ENCODE results near the gene LLGL2.

LLGL2 gene

DNA sequence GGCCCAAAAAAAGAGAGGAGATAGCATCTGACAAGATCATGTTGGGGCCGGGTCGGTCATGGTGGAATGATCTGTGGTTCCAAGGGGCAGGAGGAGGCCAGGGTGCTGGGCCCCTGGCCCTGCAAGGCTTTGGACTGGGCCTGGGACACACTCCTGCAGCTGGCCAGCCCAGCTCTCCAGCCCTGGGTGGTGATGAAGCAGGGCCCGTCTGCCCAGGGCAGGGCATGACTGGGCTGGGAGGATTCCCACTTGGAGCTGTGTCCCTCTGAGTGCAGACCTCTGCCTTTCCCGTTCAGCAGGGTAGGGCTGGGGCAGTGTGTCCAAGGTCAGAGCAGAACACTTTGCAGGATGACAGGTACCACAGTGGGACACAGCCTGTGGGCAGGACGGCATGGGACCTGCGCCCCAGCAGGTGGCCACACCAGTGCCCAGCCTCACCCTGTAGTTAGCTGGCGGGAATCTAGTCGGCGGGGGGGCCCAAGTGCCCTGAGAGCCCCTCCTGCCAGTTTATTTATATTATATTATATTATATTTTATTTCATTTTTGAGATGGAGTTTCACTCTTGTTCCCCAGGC is 34.5 kb downstream of the LLGL2 start:
- no peak for DNase-seq (ENCODE audit: low read depth)
- H3K4me3 ChIP-seq (ENCODE audit: low read depth, low read length): no peak overlapping the region

- H3K4me3 ChIP-seq (ENCODE audit: low read depth, low read length): no peak overlapping the region
- DNase-seq (ENCODE audit: low read depth): no peak
Observed at GRCh38 chr17:75561927-75562603, 36.6 kb downstream of the LLGL2 start.

GRCh38 chr17:75563063-75563758 is 37.7 kb downstream of the LLGL2 start:
- DNase-seq (ENCODE audit: low read depth): no peak
- no peak overlapping the region for H3K4me3 ChIP-seq (ENCODE audit: low read depth, low read length)

- DNase-seq (ENCODE audit: low read depth): no peak
- H3K4me3 ChIP-seq (ENCODE audit: low read depth, low read length): no peak overlapping the region
Observed at GRCh38 chr17:75564195-75564594, 38.7 kb downstream of the LLGL2 start.

DNA sequence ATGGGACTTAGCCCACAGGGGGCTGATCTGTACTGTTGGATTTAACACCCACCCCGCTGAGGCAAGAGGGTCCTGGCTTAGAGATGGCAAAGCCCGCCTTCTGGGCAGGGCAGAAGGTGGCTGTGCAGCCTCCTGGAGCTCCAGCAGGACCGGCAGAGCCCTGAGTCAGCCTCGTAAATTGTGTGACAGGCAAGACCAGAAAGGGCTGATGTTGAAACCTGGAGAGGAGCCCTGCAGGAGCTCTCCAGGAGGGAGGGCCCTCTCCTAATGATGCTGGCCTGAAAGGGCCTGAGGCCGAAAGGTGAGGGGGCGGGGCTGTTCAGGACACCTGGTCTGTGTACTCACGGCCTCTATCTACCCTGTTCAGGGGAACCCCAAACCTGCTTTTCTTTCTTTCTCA is 39.6 kb downstream of the LLGL2 start:
- DNase-seq (ENCODE audit: low read depth): peak; percentile 17

GRCh38 chr17:75565618-75566017 is 40.1 kb downstream of the LLGL2 start:
- no peak for DNase-seq (ENCODE audit: low read depth)
- H3K4me3 ChIP-seq (ENCODE audit: low read depth, low read length): no peak overlapping the region

More for the DNA sequence above, 39.6 kb downstream of the LLGL2 start:
- no peak overlapping the region for H3K4me3 ChIP-seq (ENCODE audit: low read depth, low read length)

DNA sequence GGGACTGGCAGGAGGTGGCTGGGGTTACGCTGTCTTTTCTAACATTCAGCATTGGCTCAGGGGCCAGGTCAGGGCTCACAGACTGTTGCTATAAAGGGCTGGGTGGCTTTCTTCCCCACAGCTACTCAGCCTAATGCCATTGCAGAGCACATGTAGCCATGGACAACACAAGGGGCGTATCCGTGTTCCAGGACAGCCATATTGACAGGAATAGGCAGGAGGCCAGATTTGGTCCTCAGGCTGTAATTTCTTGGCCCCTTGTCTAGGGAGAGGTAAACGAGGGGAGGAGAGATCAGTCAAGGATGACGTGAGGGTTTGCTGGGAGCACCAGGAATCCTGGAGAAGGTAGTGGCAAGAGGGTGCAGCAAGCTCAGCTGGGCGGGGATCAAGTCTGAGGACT is 40.9 kb downstream of the LLGL2 start:
- H3K4me3 ChIP-seq (ENCODE audit: low read depth, low read length): no peak overlapping the region
- no peak for DNase-seq (ENCODE audit: low read depth)

DNA sequence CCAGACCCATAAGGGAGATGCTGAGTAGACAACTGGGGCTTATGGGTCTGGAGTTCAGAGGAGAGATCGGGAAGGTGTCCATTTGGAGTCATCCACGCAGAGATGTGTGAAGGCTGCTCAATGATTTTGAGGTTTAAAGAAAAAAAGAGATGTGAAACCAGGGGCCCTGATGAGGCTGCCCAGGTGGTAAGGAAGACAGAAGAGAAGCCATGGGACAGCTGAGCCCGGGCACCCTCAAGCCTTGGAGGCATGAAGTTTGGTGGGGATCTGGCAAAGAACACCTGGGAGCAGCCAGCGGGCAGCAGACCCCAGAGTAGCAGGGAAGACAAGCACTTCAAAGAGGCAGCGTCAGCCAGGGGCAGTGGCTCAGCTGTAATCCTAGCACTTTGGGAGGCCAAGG is 41.3 kb downstream of the LLGL2 start:
- no peak overlapping the region for H3K4me3 ChIP-seq (ENCODE audit: low read depth, low read length)
- no peak for DNase-seq (ENCODE audit: low read depth)

GRCh38 chr17:75568412-75569255 is 43.1 kb downstream of the LLGL2 start:
- DNase-seq (ENCODE audit: low read depth): no peak
- H3K4me3 ChIP-seq (ENCODE audit: low read depth, low read length): no peak overlapping the region

- no peak for DNase-seq (ENCODE audit: low read depth)
- H3K4me3 ChIP-seq (ENCODE audit: low read depth, low read length): no peak overlapping the region
Observed at GRCh38 chr17:75570034-75570676, 44.7 kb downstream of the LLGL2 start.

DNA sequence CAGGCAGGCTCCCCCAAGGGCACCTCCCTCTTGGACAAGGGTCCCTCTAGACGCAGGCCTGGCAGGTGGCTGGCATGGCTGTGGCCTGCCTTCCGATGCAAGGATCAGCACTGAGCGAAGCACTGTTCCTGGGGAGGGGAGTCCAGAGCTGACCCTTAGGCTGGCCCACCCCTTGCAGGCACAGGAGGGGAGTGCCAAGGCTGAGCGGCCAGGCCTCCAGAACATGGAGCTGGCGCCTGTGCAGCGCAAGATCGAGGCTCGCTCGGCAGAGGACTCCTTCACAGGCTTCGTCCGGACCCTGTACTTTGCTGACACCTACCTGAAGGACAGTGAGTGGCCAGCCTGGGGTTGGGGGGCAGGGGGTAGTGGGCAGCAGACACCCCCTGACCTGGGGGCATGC is 45.3 kb downstream of the LLGL2 start:
- H3K4me3 ChIP-seq (ENCODE audit: low read depth, low read length): no peak overlapping the region
- DNase-seq (ENCODE audit: low read depth): no peak

DNA sequence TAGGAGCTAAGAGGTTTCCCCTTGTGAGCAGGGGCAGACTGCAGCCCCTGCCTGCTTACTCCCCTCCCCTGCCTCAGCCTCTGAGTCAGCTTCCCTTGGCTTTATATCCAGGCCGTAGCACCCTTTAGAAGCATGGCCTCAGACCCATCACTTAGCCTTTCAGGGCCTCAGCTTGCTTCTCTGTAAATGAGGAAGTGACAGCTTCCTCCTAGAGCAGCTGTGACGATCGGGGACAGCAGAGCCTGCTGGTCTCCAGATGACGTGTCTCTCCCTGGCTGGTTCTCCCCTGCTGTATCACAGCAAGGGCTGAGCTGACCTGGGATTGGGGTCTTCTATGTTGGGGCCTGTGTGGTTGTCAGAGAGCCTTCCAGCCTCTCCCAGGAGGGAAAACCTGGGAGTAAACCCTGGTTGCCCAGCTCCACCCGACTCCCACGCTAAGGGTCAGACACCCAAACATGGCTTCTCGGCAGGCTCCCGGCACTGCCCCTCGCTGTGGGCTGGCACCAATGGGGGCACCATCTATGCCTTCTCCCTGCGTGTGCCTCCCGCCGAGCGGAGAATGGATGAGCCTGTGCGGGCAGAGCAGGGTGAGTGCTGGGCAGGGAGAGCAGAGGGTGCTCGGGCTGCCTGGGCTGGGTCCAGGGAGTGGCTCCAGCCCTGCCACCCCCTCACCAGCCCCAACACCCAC is 45.8 kb downstream of the LLGL2 start:
- no peak for DNase-seq (ENCODE audit: low read depth)

GRCh38 chr17:75571885-75572215 is 46.4 kb downstream of the LLGL2 start:
- no peak for DNase-seq (ENCODE audit: low read depth)
- H3K4me3 ChIP-seq (ENCODE audit: low read depth, low read length): no peak overlapping the region

More for the DNA sequence above, 45.8 kb downstream of the LLGL2 start:
- H3K4me3 ChIP-seq (ENCODE audit: low read depth, low read length): no peak overlapping the region

- H3K4me3 ChIP-seq (ENCODE audit: low read depth, low read length): no peak overlapping the region
- DNase-seq (ENCODE audit: low read depth): no peak
Observed at GRCh38 chr17:75572713-75573539, 47.4 kb downstream of the LLGL2 start.

- H3K4me3 ChIP-seq (ENCODE audit: low read depth, low read length): no peak overlapping the region
- DNase-seq (ENCODE audit: low read depth): no peak
Observed at GRCh38 chr17:75573540-75573957, 48.1 kb downstream of the LLGL2 start.

DNA sequence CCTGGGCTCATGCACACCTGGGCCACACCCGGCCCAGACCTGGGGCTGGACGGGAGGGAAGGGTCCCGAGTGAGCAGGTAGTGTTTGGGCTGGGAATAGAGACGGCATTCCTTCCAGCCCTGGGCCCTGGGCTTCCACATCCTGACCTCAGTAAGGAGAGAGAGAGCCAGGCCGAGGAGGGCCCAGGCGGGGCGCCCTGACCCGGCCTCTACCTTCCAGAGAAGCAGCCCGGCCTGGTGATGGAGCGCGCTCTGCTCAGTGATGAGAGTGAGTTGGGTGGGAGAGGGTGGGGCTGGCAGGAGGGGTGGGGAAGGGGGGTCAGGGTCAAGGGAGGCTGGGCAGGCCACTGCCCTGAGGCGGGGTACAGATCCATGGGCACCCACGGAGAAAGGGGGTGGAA is 48.5 kb downstream of the LLGL2 start:
- no peak overlapping the region for H3K4me3 ChIP-seq (ENCODE audit: low read depth, low read length)
- DNase-seq (ENCODE audit: low read depth): no peak

DNA sequence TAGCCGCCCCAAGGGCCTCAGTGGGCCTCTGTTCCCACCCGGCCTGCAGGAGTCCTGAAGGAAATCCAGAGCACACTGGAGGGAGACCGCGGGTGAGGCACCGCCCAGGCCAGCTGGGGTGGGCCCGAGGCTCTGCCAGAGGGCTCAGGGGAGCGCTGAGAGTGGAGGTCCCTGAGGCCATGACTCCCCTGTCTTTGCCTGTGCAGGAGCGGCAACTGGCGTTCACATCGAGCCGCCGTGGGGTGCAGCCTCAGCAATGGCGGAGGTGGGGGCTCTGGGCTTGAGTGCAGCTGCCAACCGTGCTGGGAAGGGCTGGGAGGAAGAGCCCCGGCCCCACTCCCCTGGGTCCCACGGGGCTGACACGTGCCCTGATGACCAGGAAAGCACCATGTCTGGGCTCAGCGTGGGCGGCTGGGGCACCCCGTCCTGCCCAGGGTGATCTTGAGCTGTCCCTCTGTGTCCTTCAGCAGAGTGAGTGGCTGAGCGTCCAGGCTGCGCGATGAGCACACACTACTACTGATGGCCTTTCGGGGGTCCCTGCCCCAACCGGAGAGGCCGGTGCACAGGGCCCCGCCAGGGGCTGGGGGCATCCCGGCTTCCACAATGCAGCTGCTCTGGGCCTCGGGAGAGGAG is 49.0 kb downstream of the LLGL2 start:
- no peak for DNase-seq (ENCODE audit: low read depth)
- H3K4me3 ChIP-seq (ENCODE audit: low read depth, low read length): no peak overlapping the region

DNA sequence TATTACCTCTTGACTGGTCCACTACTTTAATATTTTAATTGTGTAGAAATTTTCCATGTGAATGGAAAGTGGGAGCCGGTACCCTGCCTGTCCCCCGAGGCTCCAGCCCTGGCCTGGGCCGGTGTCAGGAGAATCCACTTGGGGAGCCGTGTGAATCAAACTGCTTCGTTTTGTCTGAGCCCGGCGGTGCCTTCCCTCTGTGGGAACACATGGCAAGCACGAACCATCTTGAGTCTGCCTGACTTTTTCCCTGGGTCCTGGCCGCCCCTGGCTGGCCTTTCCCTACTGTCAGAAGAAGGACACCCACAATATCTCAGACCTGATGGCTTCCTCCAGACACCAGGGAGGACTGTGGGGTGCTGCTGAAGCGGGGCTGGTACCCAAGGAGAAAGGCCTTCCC is 49.7 kb downstream of the LLGL2 start:
- no peak overlapping the region for H3K4me3 ChIP-seq (ENCODE audit: low read depth, low read length)
- DNase-seq (ENCODE audit: low read depth): no peak

Measured in skeletal muscle cell (primary cell).